Activated CD8-positive, alpha-beta T cell treated with anti-CD3 and anti-CD28 coated beads for 36 hours (primary cell): ENCODE data around the gene FASLG. TPM values are rescaled to one million over a fixed set of nuclear protein-coding genes. Genes with fewer than 3 reads are reported as not detected.

Experiments used
- ATAC-seq: fragments of 200-7000 bp; cut with Tn5 transposase; one replicate; pipeline ENCODE4 v1.10.0; 2021; ENCODE audit warnings: mild to moderate bottlenecking, moderate library complexity
- CTCF ChIA-PET: fragments of 350-600 bp; sonication (Branson Sonifier 250); formaldehyde crosslinking; loops from one replicate; lab custom pipeline; 2021; ENCODE audit warnings: antibody characterized with exemption; lab: Charles Lee
- POLR2A ChIA-PET: fragments of 350-600 bp; sonication (Branson Sonifier 250); formaldehyde crosslinking; loops from one replicate; lab custom pipeline; 2021; ENCODE audit warnings: antibody characterized with exemption; lab: Charles Lee
- DNase-seq: peaks from one replicate; pipeline ENCODE4 v3.0.0-alpha.2; 2020
- H3K27ac Mint-ChIP-seq: one replicate; pipeline ENCODE4 v1.8.0; 2021; ENCODE audit warnings: mild to moderate bottlenecking, mixed read lengths
- H3K27me3 Mint-ChIP-seq: one replicate; pipeline ENCODE4 v1.8.0; 2021; ENCODE audit warnings: mixed read lengths
- H3K36me3 Mint-ChIP-seq: one replicate; pipeline ENCODE4 v1.8.0; 2021; ENCODE audit warnings: low read depth, mixed read lengths
- H3K4me1 Mint-ChIP-seq: one replicate; pipeline ENCODE4 v1.8.0; 2021; ENCODE audit warnings: low read depth, mixed read lengths
- H3K4me3 Mint-ChIP-seq: one replicate; pipeline ENCODE4 v1.8.0; 2021; ENCODE audit warnings: mild to moderate bottlenecking, moderate library complexity, mixed read lengths
- H3K9me3 Mint-ChIP-seq: one replicate; pipeline ENCODE4 v1.8.0; 2021; ENCODE audit warnings: mixed read lengths
- CTCF ChIP-seq: fragments of 200-600 bp; IDR thresholded peaks from one replicate; pipeline ENCODE4 v1.8.0; 2022; ENCODE audit warnings: antibody characterized with exemption, mild to moderate bottlenecking
- intact Hi-C: fragments of 100-400 bp; cut with micrococcal nuclease; formaldehyde crosslinking; loops from one replicate; pipeline ENCODE4 v1.10.0; 2022
- total RNA-seq, 2 experiments: library from RNA; stranded (reverse); gene quantifications; one replicate each; pipeline ENCODE4 v1.2.3, GENCODE V29; 2021

Gene FASLG
- total RNA-seq, 2 experiments from 2014 or later, result 7.0 to 8.4 TPM

GRCh38 chr1:172653015-172653709 lies 5.7 kb upstream of the FASLG start:
- Mint-ChIP-seq H3K4me3 (no peak overlapping the region), H3K27me3 (peaks cover 19% of the 10 kb centered on the region), H3K9me3 (peaks cover 3% of the 10 kb centered on the region), H3K4me1 (peaks cover 34% of the 10 kb centered on the region), H3K36me3 (no peaks in the 10 kb centered on the region), H3K27ac (no peak overlapping the region)
- DNase-seq (no peak), ATAC-seq (no peak)
- CTCF ChIA-PET, result interaction anchor here (2.1 kb wide), 1 partner anchor 64 kb away, joined by 5 read pairs; no protein-coding TSS in a partner anchor
- POLR2A ChIA-PET, result interaction anchor here (1.2 kb wide), 1 partner anchor 11 kb away, joined by 4 read pairs; no protein-coding TSS in a partner anchor
- TF ChIP-seq CTCF, result no peak
- intact Hi-C loops, result no loop called here

- Mint-ChIP-seq H3K4me3 (no peak overlapping the region), H3K9me3 (peaks cover 3% of the 10 kb centered on the region), H3K27ac (no peak overlapping the region), H3K27me3 (peaks cover 19% of the 10 kb centered on the region), H3K4me1 (peaks cover 45% of the 10 kb centered on the region), H3K36me3 (no peaks in the 10 kb centered on the region)
- ChIA-PET POLR2A (interaction anchor here (0.6 to 1.1 kb wide), 3 partner anchors 11 to 15 kb away, joined by 3 to 5 read pairs (median 3); no protein-coding TSS in a partner anchor), CTCF (interaction anchor here (1.1 to 1.4 kb wide), 2 partner anchors 44 to 65 kb away, joined by 4 to 5 read pairs; no protein-coding TSS in a partner anchor)
- ATAC-seq (no peak), DNase-seq (peak; percentile 46)
- no peak for TF ChIP-seq CTCF
- intact Hi-C loops, result no loop called here
These were observed 4.4 kb upstream of the FASLG start for GRCh38 chr1:172654535-172654934.

GRCh38 chr1:172656576-172656975 lies 2.3 kb upstream of the FASLG start:
- ChIA-PET CTCF (no interaction called here), POLR2A (interaction anchor here (1.0 kb wide), 1 partner anchor 17 kb away, joined by 4 read pairs; no protein-coding TSS in a partner anchor)
- Mint-ChIP-seq H3K4me3 (no peak overlapping the region), H3K9me3 (peaks cover 3% of the 10 kb centered on the region), H3K27me3 (peaks cover 18% of the 10 kb centered on the region), H3K36me3 (peaks cover 17% of the 10 kb centered on the region), H3K27ac (no peak overlapping the region), H3K4me1 (peaks cover 59% of the 10 kb centered on the region)
- ATAC-seq, result no peak
- intact Hi-C loops, result no loop called here
- no peak for DNase-seq
- TF ChIP-seq CTCF, result no peak

- intact Hi-C loops, result no loop called here
- no peak for TF ChIP-seq CTCF
- POLR2A ChIA-PET, result interaction anchor here (0.6 to 3.6 kb wide), 3 partner anchors 9 to 18 kb away, joined by 3 to 17 read pairs (median 4); no protein-coding TSS in a partner anchor
- Mint-ChIP-seq H3K36me3 (peaks cover 19% of the 10 kb centered on the region), H3K4me3 (no peak overlapping the region), H3K27ac (no peak overlapping the region), H3K9me3 (peaks cover 3% of the 10 kb centered on the region), H3K4me1 (peaks cover 69% of the 10 kb centered on the region), H3K27me3 (peaks cover 13% of the 10 kb centered on the region)
- DNase-seq, result no peak
- CTCF ChIA-PET, result interaction anchor here (2.1 to 3.9 kb wide), 4 partner anchors 15 to 69 kb away, joined by 11 to 18 read pairs (median 16); no protein-coding TSS in a partner anchor
- ATAC-seq, result no peak
These were observed 1.3 kb upstream of the FASLG start for GRCh38 chr1:172657586-172657985.

- peaks cover 50% of the 10 kb centered on the region for H3K36me3 Mint-ChIP-seq
- no peak for TF ChIP-seq CTCF
- CTCF ChIA-PET, result interaction anchor here (0.8 to 3.9 kb wide), 6 partner anchors 14 to 66 kb away, joined by 3 to 18 read pairs (median 4); no protein-coding TSS in a partner anchor
These were observed 2.2 kb downstream of the FASLG start for GRCh38 chr1:172661107-172661506.

More at GRCh38 chr1:172661107-172661506, 2.2 kb downstream of the FASLG start:
- Mint-ChIP-seq H3K4me1 (peaks cover 74% of the 10 kb centered on the region), H3K27ac (peak overlapping the region; percentile 85), H3K4me3 (peak overlapping the region; percentile 79), H3K9me3 (peaks cover 8% of the 10 kb centered on the region), H3K27me3 (peaks cover 5% of the 10 kb centered on the region)
- intact Hi-C loops, result loop anchor here (5.0 kb wide), 1 partner anchor 34 kb away; no protein-coding TSS in a partner anchor
- POLR2A ChIA-PET, result interaction anchor here (1.0 to 3.6 kb wide), 5 partner anchors 18 to 38 kb away, joined by 3 to 17 read pairs (median 4); no protein-coding TSS in a partner anchor
- DNase-seq, result no peak
- ATAC-seq, result no peak
